Activated CD8-positive, alpha-beta T cell treated with anti-CD3 and anti-CD28 coated beads for 36 hours (primary cell): ENCODE measurements around the gene SORCS3. TPM values are rescaled to one million over a fixed set of nuclear protein-coding genes. Genes with fewer than 3 reads are reported as not detected.

Experiments used
- ATAC-seq: fragments of 200-7000 bp; cut with Tn5 transposase; one replicate; pipeline ENCODE4 v1.10.0; 2021; ENCODE audit warnings: mild to moderate bottlenecking, moderate library complexity
- CTCF ChIA-PET: fragments of 350-600 bp; sonication (Branson Sonifier 250); formaldehyde crosslinking; loops from one replicate; lab custom pipeline; 2021; ENCODE audit warnings: antibody characterized with exemption; lab: Charles Lee
- POLR2A ChIA-PET: fragments of 350-600 bp; sonication (Branson Sonifier 250); formaldehyde crosslinking; loops from one replicate; lab custom pipeline; 2021; ENCODE audit warnings: antibody characterized with exemption; lab: Charles Lee
- DNase-seq: peaks from one replicate; pipeline ENCODE4 v3.0.0-alpha.2; 2020
- H3K27ac Mint-ChIP-seq: one replicate; pipeline ENCODE4 v1.8.0; 2021; ENCODE audit warnings: mild to moderate bottlenecking, mixed read lengths
- H3K27me3 Mint-ChIP-seq: one replicate; pipeline ENCODE4 v1.8.0; 2021; ENCODE audit warnings: mixed read lengths
- H3K36me3 Mint-ChIP-seq: one replicate; pipeline ENCODE4 v1.8.0; 2021; ENCODE audit warnings: low read depth, mixed read lengths
- H3K4me1 Mint-ChIP-seq: one replicate; pipeline ENCODE4 v1.8.0; 2021; ENCODE audit warnings: low read depth, mixed read lengths
- H3K4me3 Mint-ChIP-seq: one replicate; pipeline ENCODE4 v1.8.0; 2021; ENCODE audit warnings: mild to moderate bottlenecking, moderate library complexity, mixed read lengths
- H3K9me3 Mint-ChIP-seq: one replicate; pipeline ENCODE4 v1.8.0; 2021; ENCODE audit warnings: mixed read lengths
- CTCF ChIP-seq: fragments of 200-600 bp; IDR thresholded peaks from one replicate; pipeline ENCODE4 v1.8.0; 2022; ENCODE audit warnings: antibody characterized with exemption, mild to moderate bottlenecking
- intact Hi-C: fragments of 100-400 bp; cut with micrococcal nuclease; formaldehyde crosslinking; loops from one replicate; pipeline ENCODE4 v1.10.0; 2022
- total RNA-seq, 2 experiments: library from RNA; stranded (reverse); gene quantifications; one replicate each; pipeline ENCODE4 v1.2.3, GENCODE V29; 2021

The SORCS3 gene
- total RNA-seq, 2 experiments from 2014 or later, result not detected

DNA sequence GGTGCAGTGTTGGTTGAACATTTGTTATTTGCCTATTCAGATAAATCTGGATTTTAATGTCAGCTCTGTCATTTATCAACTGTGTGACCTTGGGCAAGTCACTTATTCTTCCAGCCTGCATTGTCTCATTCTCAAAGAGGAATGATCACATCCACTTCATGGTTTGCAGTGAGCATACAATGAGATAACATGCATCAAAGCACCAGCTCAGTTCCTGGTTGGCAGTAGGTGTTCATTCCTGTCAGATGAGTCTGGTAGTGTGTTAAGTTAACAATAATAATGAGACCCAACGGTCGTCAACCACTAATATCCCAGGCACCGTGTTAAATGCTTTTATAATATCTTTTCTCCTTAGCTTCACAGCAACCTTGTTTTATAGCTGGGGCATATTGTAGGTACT, 137.3 kb downstream of the SORCS3 start:
- H3K27ac Mint-ChIP-seq, result no peak overlapping the region
- no peaks in the 10 kb centered on the region for H3K36me3 Mint-ChIP-seq
- no peak overlapping the region for H3K4me3 Mint-ChIP-seq
- CTCF ChIA-PET, result no interaction called here
- POLR2A ChIA-PET, result no interaction called here
- H3K9me3 Mint-ChIP-seq, result no peaks in the 10 kb centered on the region
- no peaks in the 10 kb centered on the region for H3K4me1 Mint-ChIP-seq
- DNase-seq (no peak), ATAC-seq (no peak)
- intact Hi-C loops, result no loop called here
- peaks cover 7% of the 10 kb centered on the region for H3K27me3 Mint-ChIP-seq
- TF ChIP-seq CTCF, result no peak

DNA sequence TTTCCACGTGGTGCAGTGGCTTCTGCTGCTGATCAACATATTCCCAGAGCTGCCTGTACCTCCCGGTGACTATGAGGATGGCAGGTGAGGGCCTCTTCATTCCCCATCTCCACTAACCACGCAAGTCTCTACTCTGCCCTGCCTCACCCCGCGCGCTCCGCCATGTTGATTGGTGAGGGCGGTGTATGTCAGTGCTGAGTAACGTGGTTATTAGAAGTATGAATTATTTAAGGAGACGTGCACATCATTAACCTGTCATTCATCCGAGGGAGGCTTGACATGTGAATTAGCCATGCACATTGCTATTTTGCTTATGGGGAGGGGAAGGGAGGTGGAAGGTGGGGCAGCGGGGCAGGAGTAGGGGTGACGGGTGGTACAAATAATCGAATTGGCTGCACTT, 138.6 kb downstream of the SORCS3 start:
- Mint-ChIP-seq H3K27me3 (peaks cover 4% of the 10 kb centered on the region), H3K4me1 (no peaks in the 10 kb centered on the region), H3K4me3 (no peak overlapping the region), H3K36me3 (no peaks in the 10 kb centered on the region), H3K9me3 (no peaks in the 10 kb centered on the region), H3K27ac (no peak overlapping the region)
- no peak for TF ChIP-seq CTCF
- DNase-seq, result no peak
- intact Hi-C loops, result no loop called here
- ChIA-PET CTCF (interaction anchor here (0.7 kb wide), 1 partner anchor 11 kb away, joined by 3 read pairs; no protein-coding TSS in a partner anchor), POLR2A (no interaction called here)
- no peak for ATAC-seq

GRCh38 chr10:104780165-104780564, 139.1 kb downstream of the SORCS3 start:
- Mint-ChIP-seq H3K27me3 (peaks cover 4% of the 10 kb centered on the region), H3K27ac (no peak overlapping the region), H3K36me3 (no peaks in the 10 kb centered on the region), H3K9me3 (no peaks in the 10 kb centered on the region), H3K4me3 (no peak overlapping the region), H3K4me1 (no peaks in the 10 kb centered on the region)
- DNase-seq, result no peak
- no peak for ATAC-seq
- no peak for TF ChIP-seq CTCF
- intact Hi-C loops, result no loop called here
- POLR2A ChIA-PET, result no interaction called here
- CTCF ChIA-PET, result no interaction called here

DNA sequence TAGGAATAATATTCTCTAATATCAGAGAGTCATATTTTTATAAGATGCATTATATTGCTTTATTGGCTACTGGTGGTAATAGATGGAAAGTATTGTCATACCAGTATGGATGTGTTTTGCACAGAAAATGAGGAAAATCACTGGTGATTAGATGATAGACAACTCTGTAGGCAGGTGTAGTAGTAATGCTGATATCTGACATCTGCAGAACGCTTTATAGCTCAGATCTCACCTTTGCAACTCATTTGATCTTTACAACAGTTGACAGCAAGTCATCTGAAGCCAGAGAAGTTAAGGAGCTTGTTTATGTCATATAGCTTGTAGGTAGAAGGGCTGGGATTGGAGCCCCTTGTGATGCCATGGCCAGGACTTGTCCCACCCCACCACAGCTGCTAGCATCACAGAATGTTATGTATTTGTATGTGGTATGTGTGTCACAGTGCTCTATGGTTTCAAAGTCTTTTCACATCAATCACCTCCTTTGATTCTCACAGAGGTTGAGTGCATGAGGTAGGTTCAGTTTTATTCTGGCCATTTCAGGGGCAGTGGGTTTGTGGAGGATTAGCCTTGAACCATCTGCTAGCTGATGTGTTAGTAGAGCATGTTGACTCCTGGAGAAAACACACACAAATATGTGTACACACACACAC, 140.0 kb downstream of the SORCS3 start:
- CTCF ChIA-PET, result no interaction called here
- Mint-ChIP-seq H3K36me3 (no peaks in the 10 kb centered on the region), H3K27ac (no peak overlapping the region), H3K4me3 (no peak overlapping the region), H3K4me1 (no peaks in the 10 kb centered on the region), H3K9me3 (no peaks in the 10 kb centered on the region), H3K27me3 (peaks cover 4% of the 10 kb centered on the region)
- TF ChIP-seq CTCF, result no peak
- no peak for DNase-seq
- ATAC-seq, result no peak
- POLR2A ChIA-PET, result no interaction called here
- intact Hi-C loops, result no loop called here

GRCh38 chr10:104784452-104784851, 143.4 kb downstream of the SORCS3 start:
- ChIA-PET CTCF (no interaction called here), POLR2A (interaction anchor here (0.6 kb wide), 1 partner anchor 589 kb away, joined by 3 read pairs; no protein-coding TSS in a partner anchor)
- H3K9me3 Mint-ChIP-seq, result peaks cover 1% of the 10 kb centered on the region
- H3K4me1 Mint-ChIP-seq, result no peaks in the 10 kb centered on the region
- ATAC-seq (no peak), DNase-seq (no peak)
- intact Hi-C loops, result no loop called here
- no peaks in the 10 kb centered on the region for H3K27me3 Mint-ChIP-seq
- no peak overlapping the region for H3K27ac Mint-ChIP-seq
- H3K36me3 Mint-ChIP-seq, result no peaks in the 10 kb centered on the region
- no peak for TF ChIP-seq CTCF
- H3K4me3 Mint-ChIP-seq, result no peak overlapping the region
